ENCODE measurements around the gene LAMTOR2.

DNA sequence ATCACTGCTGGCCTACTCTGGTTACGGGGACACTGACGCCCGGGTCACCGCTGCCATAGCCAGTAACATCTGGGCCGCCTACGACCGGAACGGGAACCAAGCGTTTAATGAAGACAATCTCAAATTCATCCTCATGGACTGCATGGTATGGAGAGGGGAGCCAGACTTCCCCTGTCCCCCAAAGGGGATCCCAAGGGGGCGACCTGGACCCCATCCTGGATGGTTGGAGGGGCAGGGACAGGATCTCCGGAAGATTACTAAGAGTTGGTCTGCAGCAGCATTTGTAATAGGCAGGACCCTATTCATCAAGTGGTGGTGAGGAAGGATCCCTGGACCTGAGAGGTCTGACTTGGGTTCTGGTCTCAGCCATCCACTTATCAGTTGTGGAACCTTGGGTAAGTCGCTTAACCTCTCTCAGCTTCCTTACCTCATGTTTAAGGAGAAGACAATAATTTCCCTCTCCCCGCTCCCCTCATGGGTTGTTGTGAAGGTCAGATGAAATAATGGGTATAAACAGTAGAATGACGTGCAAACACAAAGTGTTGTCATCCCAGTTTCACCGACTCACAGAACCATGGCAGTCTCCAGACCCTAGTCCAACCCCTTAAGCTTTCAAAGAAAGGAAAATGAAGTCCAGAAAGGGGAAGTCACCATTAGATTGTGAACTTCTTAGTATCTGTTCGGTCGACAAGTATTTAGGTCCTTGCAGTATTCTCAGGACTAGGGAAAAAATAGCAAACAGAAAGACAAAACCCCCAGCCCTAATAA, 883 bp downstream of the LAMTOR2 start:
- TF ChIP-seq, protein P1, sequence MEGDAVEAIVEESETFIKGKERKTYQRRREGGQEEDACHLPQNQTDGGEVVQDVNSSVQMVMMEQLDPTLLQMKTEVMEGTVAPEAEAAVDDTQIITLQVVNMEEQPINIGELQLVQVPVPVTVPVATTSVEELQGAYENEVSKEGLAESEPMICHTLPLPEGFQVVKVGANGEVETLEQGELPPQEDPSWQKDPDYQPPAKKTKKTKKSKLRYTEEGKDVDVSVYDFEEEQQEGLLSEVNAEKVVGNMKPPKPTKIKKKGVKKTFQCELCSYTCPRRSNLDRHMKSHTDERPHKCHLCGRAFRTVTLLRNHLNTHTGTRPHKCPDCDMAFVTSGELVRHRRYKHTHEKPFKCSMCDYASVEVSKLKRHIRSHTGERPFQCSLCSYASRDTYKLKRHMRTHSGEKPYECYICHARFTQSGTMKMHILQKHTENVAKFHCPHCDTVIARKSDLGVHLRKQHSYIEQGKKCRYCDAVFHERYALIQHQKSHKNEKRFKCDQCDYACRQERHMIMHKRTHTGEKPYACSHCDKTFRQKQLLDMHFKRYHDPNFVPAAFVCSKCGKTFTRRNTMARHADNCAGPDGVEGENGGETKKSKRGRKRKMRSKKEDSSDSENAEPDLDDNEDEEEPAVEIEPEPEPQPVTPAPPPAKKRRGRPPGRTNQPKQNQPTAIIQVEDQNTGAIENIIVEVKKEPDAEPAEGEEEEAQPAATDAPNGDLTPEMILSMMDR (conservative IDR thresholded peaks at IDR 0.05; ENCODE audit: low read length): no peak
- TF ChIP-seq EZH2phosphoT487 (IDR thresholded peaks at IDR 0.05; ENCODE audit: borderline replicate concordance): no peak

Data from Loucy (cell line).